ENCODE measurements around the gene ANKS1A.

- TF ChIP-seq CTCF (conservative IDR thresholded peaks at IDR 0.05; ENCODE audit: low read depth in 2 of 2) (no peak), ZNF462 (CRISPR knock-in tag; IDR thresholded peaks at IDR 0.05) (no peak), POLR2AphosphoS5 (IDR thresholded peaks at IDR 0.05; ENCODE audit: low read depth) (no peak)
These were observed 130.1 kb downstream of the ANKS1A start for GRCh38 chr6:35019171-35019570.

Measured in GM23338 (cell line).